Stimulated activated CD4-positive, alpha-beta T cell treated with anti-CD3 and anti-CD28 coated beads, Interleukin-1b, Interleukin-23, amount 100 ng/mL, for 1 hour (primary cell): ENCODE results near the gene PSENEN.
A peak's percentile ranks its signal among the peaks of the same experiment; 100 is the strongest.

Experiments
- DNase-seq, 2 donors: peaks; one replicate each; pipeline ENCODE4 v3.0.0-alpha.2; 2020; ENCODE audit warnings: low read depth in 2 of 2

PSENEN gene

DNA sequence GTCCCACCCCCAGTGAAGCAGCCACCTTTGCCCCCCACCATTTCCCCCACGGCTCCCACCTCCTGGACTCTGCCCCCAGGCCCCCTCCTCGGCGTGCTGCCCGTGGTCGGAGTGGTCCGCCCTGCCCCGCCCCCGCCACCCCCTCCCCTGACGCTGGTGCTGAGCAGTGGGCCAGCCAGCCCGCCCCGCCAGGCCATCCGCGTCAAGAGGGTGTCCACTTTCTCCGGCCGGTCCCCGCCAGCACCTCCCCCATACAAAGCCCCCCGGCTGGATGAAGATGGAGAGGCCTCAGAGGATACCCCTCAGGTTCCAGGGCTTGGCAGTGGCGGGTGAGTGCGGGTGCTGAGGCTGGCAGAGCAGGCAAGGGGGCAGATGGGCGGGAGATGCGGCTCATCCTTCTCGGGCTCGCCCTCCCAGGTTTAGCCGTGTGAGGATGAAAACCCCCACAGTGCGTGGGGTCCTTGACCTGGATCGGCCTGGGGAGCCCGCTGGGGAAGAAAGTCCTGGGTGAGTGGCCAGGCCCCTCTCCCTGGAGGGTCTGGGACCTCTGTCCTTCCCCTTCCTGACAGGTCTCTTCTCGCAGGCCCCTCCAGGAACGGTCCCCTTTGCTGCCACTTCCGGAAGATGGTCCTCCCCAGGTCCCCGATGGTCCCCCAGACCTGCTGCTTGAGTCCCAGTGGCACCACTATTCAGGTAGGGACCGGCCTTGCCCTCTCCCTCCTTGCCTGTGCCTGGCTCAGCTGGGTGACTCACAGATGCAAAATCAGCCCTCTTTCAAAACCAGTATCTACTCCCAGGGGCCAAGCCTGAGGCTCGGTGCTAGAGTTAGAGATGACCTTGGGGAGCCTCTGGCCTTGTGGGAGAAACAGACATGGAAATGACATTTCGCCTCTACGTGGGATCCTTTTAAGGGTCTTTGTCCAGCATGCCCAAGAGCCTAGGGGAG lies 12.0 kb upstream of the PSENEN start:
- no peak for DNase-seq

DNA sequence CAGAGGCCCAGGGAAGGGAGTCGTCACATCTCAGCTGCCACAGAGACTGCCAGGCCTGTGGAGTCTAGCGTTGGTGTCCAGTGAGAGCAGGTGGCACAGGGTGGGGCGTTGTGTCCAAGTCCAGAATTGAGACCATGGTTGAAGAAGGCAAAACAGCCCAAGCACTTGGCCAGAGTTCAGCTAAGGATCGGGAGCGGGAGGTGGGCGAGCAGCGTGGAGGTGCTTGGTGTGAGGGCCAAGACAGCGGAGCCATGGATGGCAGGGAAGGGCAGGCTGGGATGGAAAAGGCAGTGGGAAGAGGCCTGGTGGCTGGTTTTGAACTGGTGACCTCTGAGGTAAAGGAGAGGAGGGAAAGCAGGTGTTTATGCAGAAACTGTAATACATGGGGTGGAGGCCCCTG lies 11.2 kb upstream of the PSENEN start:
- no peak for DNase-seq

DNA sequence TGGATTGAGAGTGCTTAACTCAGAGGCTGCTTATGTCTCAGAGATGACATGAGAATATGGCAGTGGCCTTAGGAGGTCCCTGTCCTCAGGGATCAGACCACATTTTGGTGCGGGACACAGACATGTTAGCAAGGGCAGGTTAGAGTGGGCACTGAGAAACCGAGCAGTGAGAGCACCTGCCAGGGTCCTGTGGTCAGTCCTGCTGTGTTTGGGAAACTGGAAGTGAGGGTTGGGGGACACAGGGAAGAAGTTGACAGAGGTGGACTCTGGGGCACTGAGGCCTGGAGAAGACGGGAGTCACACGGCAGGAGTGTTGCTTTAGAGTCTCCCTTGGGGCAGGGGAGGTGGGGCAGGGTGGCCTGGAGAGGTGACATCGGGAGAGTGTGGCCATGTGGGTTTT lies 10.6 kb upstream of the PSENEN start:
- DNase-seq, result no peak

DNA sequence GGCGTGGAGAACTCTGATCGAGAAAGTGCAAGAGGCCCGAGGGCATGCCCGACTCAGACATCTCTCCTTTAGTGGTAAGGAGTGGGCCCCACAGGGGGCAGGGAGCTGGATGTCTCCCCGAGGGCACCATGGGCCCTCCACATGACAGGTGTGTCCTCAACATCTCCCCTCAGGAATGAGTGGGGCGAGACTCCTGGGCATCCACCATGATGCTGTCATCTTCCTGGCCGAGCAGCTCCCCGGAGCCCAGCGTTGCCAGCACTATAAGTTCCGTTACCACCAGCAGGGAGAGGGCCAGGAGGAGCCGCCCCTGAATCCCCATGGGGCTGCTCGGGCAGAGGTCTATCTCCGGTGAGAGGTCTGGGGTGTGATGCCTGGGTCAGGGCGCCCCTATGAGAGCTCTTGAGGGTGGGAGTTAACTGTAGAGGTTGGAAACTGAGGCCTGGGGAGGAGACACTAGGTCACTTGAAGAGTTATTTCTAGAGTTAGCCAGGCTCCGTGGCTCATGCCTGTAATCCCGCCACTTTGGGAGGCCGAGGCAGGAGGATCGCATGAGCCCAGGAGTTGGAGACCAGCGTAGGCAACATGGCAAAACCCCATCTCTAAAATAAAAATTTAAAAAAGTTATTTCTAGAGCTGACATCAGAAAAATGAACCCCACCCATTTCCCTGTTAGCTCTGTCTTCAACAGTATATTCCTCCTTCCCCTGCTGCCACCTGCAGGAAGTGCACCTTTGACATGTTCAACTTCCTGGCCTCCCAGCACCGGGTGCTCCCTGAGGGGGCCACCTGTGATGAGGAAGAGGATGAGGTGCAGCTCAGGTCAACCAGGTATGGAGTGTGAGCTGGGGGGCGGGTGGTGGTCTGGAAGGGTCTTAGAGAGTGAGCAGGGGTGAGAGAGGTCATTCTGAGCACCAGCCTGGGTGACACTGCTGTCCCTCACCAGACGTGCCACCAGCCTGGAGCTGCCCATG lies 8.3 kb upstream of the PSENEN start:
- no peak for DNase-seq

DNA sequence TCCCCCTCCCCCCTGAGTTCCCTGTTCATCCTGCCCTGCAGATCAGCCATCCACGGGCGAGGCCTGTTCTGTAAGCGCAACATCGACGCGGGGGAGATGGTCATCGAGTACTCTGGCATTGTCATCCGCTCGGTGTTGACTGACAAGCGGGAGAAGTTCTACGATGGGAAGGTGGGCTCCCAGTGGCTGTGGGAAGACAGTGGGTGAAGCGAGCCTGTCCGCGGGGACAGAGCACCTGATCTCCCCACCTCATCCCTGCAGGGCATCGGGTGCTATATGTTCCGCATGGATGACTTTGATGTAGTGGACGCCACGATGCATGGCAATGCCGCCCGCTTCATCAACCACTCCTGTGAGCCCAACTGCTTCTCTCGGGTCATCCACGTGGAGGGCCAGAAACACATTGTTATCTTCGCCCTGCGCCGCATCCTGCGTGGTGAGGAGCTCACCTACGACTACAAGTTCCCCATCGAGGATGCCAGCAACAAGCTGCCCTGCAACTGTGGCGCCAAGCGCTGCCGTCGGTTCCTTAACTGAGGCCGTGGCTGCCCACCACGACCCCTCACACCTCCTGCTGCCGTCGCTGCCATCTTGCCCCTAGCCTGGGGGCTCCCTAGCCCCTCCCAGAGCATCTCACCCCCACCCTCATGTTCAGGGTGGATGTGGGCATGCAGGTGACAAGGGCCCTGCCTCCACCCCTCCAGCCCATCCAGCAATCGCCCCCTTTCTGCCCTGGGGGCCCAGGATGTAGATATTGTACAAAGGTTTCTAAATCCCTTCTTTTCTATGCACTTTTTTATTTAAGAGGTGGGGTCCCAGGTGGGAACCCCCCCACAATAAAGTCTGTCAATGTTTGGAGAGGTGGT lies 7.2 kb upstream of the PSENEN start:
- no peak for DNase-seq

DNA sequence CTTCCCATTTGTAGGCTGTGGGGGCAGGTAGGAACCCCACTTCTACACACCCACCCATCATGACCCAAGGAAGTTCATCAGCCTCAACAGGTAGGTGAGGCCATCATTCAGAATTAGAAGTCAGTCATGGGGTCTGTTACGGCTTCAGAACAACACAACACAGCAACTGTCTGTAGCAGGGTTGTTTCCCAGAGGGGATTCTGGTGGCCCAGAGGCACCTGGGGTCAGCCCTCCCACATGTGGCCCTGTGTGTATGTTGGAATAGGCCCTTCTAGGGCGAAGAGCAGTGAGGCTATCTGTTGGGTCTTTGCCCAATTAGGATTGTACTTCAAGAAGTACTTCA lies 6.6 kb upstream of the PSENEN start:
- DNase-seq, result no peak

DNA sequence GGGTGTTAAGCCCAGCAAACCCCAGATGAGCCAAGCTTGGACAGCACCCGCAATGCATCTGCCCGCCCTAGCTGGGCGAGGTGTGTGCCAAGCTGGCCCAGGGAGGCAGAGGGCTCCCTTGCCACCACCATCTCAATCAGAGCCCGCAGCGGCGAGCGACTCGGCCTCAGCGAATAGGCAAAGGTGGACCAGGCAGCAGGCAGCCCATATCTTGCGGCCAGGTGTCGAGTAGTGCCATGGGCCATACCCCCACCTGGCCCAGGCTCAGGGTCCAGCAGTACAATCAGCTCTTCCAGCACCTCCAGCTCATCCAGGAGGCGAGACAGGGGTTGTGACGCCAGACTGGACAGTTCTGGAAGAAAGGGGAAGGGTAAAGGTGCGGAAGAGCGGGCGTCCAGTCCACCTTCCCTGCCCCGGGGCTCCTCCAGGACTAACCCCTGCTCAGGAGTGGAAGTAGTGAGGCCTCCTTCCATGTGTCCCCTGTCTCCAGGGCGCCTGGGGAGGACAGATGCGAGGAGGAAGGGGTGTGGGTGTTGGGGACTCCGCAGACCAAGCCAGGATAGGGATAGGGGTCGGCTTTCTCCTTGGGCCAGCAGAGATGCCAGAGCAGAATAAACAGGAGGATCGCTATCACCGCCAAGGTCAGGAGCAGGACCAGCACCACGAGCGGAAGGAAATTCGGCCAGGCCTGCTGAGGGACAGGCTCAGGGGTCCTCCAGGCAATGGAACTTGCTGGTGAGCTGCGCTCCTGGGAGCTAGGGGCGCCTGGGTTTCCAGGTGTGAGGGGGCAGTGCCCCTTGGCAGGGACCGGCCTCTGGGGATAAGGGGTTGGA lies 6.0 kb upstream of the PSENEN start:
- no peak for DNase-seq

DNA sequence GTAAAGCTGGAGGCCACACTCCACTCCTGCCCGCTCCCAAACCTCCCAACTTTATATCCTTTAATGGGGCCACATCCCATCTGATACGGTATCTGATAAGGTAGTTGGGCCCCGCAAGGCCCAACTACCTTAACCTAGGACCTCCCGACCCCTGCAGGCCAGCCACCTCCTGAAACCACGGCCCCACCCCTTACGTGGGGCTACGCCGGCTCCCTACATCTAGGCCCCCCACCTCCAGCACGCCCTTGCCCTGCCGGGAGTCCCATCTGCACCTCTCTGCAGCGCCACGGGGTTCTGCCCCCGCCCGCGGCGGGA lies 5.4 kb upstream of the PSENEN start:
- DNase-seq, result no peak

DNA sequence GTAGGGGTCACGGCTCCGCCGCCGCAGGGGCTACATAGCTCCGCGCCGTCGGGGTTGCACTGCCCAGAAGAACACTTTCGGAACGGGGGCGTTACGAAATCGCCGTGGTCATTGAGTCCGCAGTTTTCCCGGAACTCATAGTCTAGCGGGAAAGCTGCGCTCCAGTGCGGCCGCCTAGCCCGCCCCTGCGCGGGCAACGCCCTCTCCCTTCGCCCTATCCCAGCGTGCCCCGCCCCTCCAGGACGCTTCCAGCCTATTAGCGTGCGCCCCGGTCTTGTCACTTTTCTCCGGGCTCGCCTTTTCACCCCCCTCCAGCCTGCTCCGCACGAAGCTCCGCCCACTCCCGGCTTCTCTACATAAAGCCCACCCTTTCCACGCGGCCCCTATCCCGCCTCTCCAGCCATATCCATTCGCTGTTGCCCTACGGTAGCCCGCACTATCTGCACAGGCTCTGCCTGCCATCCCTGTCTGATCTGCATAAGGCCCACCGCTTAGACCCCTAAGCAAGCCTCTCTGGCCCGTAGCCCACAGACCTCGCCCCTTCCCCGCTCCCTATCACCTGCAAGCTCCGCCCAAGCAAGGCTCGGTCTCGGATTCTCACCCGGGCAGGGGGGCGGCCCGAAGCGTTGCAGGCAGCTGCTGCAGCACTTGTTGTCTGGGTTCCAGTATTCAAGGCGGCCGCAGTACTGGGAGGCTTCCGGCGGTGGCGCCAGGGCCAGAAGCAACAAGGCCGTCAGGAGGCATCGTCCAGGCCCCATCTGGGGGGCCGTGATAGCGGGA lies 4.8 kb upstream of the PSENEN start:
- peak; percentile 80 to 86 for DNase-seq

DNA sequence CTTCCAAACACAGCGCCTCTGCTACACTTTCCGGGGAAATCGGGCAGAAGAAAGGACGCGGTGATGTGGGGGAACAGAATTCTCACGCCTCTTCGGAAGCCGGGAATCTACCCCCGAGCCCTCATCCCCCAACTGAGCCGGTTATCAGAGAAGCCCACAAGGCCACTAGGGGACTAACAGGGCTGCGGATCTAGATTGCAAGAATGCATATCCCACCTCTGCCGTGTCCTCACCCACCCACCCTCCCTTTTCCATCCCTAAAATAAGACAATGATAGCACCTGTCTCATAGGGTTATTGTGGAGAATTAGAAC lies 4.3 kb upstream of the PSENEN start:
- DNase-seq, result no peak

DNA sequence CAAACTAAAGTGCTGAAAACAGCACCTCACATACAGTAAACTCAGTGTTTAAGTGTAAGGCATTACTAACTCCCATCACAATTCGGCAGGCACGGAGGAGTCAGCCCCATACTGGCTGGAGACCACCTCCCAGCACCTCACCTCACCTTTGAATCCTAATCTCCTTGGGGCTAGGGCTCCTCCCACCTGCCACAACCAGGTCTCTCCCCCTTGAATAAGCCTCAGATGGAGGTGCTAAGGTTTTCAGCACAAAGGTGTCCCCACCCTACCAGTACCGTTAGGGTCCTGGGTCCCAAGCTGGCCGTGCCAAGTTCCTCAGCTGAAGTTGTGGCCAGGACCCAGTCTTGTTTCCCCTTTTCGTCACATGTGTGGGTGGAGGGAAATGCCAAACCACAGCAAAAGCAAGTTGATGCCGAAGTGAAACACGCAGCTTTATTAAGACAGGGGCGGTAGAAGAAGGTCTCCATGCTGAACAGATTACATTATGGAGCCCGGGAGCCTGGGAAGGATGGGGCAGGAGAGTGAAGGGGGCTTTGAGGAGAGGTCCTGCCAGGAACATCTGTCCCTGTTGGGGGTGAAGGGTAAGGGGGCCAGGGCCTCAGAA lies 3.2 kb upstream of the PSENEN start, which contains the start of gene IGFLR1:
TSS of gene IGFLR1 (minus strand) at position 332 of the 604 bp plus-strand sequence. CDS start 1,272 bp downstream, outside the sequence.
- DNase-seq, result peak in 1 of 2 donors; percentile 41

DNA sequence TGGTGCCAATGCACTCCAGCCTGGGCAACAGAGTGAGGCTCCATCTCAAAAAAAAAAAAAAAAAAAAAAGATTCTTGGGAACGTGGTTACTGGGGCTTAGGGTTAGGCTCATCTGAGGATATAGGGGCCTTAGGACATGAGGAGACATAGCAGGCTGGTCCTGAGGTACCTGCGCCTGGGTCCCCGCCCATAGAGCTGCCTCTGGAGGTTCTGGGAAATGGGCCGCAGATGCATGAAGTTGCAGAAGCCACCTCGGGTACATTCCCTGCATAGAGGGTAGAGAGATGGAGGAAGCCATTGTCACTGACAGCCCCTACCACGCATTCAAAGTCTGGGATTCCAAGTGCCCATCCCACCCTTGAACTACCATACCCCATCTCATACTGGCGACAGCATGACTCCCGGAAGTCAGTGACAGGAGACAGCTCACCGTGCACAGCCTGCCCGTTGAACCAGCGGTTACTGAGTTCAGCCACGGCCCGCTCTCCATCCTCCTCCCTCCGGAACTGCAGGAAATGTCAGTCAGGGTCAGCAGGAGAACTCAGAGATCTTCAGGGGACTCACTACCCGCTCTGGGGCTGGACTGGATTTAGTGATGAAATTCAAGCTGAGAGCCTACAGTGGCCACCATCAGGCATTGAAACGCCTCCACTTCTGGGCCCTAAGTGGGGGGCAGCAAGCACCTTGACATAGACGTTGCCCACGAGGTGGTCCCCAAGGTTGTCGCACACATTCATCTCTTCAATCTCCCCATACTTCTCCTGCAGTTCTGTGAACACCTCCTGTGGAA lies 1.6 kb upstream of the PSENEN start:
- no peak for DNase-seq

DNA sequence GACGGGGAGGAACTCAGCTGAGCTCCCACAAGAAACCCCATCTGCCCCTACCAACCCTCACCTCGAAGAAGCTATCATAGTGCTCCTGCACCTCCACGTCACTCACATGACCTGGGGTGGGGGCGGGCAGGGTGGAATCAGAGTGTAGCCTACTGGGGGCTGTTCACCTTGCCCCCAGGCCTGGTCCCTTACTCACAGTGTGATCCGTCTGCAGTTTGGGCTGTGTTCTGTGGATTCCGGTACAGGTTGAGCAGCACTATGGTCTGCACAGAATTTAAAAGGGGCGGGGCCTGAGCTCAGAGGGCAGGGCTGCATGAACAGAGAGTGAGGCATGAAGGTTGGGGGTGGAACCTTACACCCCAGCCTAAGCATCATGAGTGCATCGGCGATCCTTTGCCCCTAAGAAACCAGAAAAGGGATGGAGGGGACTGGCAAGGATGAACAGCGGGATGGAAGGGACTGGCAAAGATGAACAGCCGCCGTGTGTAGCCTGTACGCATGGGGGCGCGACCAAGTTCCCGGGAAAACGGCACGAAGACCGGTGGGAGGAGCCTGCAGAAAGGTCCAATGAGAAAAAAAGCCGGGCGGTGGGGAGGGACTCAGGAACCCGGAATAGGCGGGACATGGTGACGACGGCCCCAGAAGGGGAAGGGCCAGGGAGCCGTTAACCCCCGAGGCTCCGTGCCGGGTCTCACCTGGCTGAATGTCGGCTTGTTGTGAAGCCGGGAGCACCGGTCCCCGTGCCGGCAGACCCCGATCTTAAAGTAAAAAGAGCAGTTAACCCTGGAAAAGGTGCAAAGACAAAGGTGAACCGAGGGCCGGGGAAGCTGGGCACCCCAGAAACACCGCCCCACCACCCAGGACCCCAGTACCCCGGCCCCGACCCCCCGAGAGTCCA lies 772 bp upstream of the PSENEN start:
- DNase-seq, result peak; percentile 79 to 83

DNA sequence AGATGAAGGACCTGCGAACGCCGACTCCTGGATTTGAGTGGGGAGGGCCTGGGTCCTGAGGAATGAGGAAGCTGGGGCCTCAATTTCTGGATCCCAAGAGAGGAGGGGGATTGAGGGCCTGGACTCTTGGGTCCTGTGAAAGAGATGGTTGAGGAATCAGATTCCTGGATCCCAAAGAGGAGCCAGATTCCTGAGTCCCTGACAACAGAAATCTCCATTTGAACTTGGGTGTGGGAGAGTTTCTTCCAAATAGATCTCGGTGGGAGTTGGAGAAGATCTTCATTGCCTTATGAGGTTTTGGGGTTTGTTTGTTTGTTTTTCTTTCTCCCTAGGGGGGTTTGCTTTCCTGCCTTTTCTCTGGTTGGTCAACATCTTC lies 624 bp downstream of the PSENEN start:
- DNase-seq, result no peak

DNA sequence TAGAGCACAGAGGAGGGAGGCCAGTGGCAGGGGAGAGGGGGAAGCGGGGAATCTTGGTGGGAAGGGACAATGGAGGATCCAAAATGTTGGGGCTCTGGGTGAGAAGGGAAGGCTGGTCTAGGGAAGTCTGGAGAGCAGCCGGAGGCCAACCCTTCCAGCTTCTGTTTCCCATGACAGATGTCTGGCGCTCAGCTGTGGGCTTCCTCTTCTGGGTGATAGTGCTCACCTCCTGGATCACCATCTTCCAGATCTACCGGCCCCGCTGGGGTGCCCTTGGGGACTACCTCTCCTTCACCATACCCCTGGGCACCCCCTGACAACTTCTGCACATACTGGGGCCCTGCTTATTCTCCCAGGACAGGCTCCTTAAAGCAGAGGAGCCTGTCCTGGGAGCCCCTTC lies 1.1 kb downstream of the PSENEN start:
- no peak for DNase-seq

DNA sequence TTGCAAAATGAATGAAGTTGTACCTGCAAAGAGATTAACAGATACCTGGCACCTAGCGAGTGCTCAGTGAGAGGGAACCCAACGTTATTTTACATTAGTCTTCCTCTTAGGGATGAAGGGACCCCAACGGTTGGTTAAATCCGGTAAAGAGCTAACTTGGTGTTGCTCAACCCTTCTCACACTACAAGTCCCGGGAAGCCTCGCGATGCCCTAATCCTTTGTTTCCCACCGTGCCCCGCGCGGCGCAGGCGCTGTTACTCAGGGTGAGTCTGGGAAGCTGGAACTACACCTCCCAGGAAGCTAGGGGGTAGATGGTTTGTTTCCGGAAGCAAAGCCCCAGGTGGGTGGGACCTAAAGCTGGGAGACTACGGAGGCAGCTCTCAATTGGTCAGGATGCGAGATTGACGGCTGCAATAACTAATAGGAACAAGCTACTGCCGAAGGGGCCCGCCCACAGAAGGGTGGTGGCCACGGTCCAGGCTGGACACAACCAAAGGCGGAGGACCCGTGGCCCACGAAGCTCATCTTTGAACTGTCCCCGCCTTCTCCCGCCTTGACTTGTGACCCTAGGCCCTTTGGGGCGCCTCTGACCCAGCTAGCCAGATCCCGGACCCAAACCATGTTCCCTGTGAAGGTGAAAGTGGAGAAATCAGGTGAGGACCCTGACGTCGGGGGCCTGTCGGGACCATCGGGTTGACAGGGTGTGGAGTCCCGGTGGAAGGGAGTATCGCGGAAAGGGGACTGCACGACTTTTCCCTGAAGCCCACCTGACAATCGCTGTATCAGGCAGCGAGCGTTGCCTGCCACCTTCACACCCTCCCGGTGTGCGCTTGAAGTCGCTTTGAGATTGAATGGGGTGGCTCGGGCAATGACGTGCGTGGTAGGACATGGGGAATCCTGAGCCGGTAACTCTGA lies 2.9 kb downstream of the PSENEN start, which contains the start of gene LIN37:
TSS of gene LIN37 (plus strand) at position 471 of the 915 bp plus-strand sequence. CDS start at position 620, 149 bp downstream.
- peak; percentile 89 to 96 for DNase-seq

DNA sequence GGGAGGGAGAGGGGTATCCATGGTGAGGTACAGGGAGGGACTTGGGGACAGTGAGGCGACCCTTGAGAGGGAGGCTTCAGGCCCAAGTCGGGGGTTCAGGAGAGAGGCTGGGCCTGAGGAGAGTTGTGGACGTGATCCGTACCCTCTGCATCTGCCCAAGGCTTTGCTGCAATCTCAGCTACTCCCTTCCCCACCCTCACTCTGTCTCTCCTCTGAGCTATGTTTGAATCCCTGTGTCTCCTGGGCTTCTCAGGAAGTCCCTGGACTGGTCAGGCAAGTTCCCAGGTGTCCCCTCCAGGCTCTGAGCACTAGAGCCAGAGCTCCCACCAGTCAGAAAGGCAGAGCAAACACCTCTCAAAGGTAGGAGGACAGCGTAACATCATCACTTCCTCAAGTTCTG lies 4.7 kb downstream of the PSENEN start:
- no peak for DNase-seq
